H1 (cell line): ENCODE measurements around the gene CAVIN2. TPM values are rescaled to one million over a fixed set of nuclear protein-coding genes. Genes with fewer than 3 reads are reported as not detected.

Source experiments
- CTCF ChIA-PET: fragments of 300-600 bp; sonication (Branson Sonifier 250); formaldehyde crosslinking; loops from one replicate; lab custom pipeline; 2021; ENCODE audit not compliant: partially characterized antibody; lab: Charles Lee
- POLR2A ChIA-PET: fragments of 300-600 bp; sonication (Branson Sonifier 250); formaldehyde crosslinking; loops from one replicate; lab custom pipeline; 2021; ENCODE audit warnings: inconsistent platforms; ENCODE audit not compliant: partially characterized antibody; lab: Charles Lee
- DNase-seq, 2 experiments: peaks; one replicate each; pipeline versions ENCODE4 v3.0.0 to v3.0.0-alpha.2; 2010 to 2022; ENCODE audit warnings: low spot score in 2 of 2, low read depth in 1 of 2, mixed read lengths in 1 of 2
- FAIRE-seq: peaks from 2 replicates; lab custom pipeline; 2011; peaks lifted over from hg19 to GRCh38; lab: Jason Lieb, UNC
- H2AFZ ChIP-seq: 2 replicates; pipeline ENCODE4 v1.8.1; 2012; ENCODE audit warnings: low read length, inconsistent platforms
- H2AK5ac ChIP-seq: 2 replicates; pipeline ENCODE4 v1.6.1; 2013; ENCODE audit warnings: low read depth, low read length
- H2BK120ac ChIP-seq: replicated peaks from 2 replicates; pipeline ENCODE3; 2013; ENCODE audit warnings: low read depth, low read length, inconsistent platforms
- H2BK12ac ChIP-seq: 2 replicates; pipeline ENCODE4 v1.6.1; 2013; ENCODE audit warnings: low read depth, low read length
- H2BK15ac ChIP-seq: 2 replicates; pipeline ENCODE4 v1.6.1; 2013; ENCODE audit warnings: low read length
- H2BK20ac ChIP-seq: 2 replicates; pipeline ENCODE4 v1.6.1; 2013; ENCODE audit warnings: low read length
- H2BK5ac ChIP-seq: 2 replicates; pipeline ENCODE4 v1.6.1; 2013; ENCODE audit warnings: low read depth, low read length
- H3K14ac ChIP-seq: 2 replicates; pipeline ENCODE4 v1.6.1; 2013; ENCODE audit warnings: inconsistent platforms; ENCODE audit not compliant: insufficient read length
- H3K18ac ChIP-seq: 2 replicates; pipeline ENCODE4 v1.6.1; 2013; ENCODE audit warnings: low read length; ENCODE audit errors: extremely low read depth
- H3K23ac ChIP-seq: 2 replicates; pipeline ENCODE4 v1.6.1; 2013; ENCODE audit warnings: inconsistent platforms; ENCODE audit not compliant: insufficient read length
- H3K23me2 ChIP-seq: 2 replicates; pipeline ENCODE4 v1.6.1; 2013; ENCODE audit warnings: low read depth, low read length
- H3K27ac ChIP-seq: 2 replicates; pipeline ENCODE4 v1.6.1; 2011; ENCODE audit warnings: low read depth, low read length, inconsistent platforms
- H3K27me3 ChIP-seq, 4 experiments: replicated peaks in 1 of 4; 1 replicate in 1 of 4; 2 replicates in 3 of 4; pipeline versions ENCODE4 v1.6.1 to v1.8.1; 2011 to 2013; ENCODE audit warnings: low read length in 3 of 4, mild to moderate bottlenecking in 3 of 4, inconsistent platforms in 2 of 4, mixed read lengths in 2 of 4, moderate library complexity in 1 of 4; ENCODE audit not compliant: control insufficient read depth in 3 of 4, insufficient read depth in 3 of 4; ENCODE audit errors: extremely low read depth in 1 of 4
- H3K36me3 ChIP-seq, 4 experiments: 2 replicates each; pipeline versions ENCODE4 v1.6.1 to v1.8.1; 2011 to 2013; ENCODE audit warnings: mild to moderate bottlenecking in 4 of 4, low read length in 3 of 4, moderate library complexity in 2 of 4, control low read depth in 1 of 4, inconsistent platforms in 1 of 4; ENCODE audit not compliant: insufficient read depth in 4 of 4, control insufficient read depth in 2 of 4
- H3K4ac ChIP-seq: replicated peaks from 2 replicates; pipeline ENCODE3; 2013; ENCODE audit warnings: low read length, low read depth, mixed read lengths, inconsistent platforms; ENCODE audit not compliant: insufficient read length
- H3K4me1 ChIP-seq, 4 experiments: replicated peaks in 1 of 4; 1 replicate in 1 of 4; 2 replicates in 3 of 4; pipeline versions ENCODE4 v1.6.1 to v1.8.1; 2011 to 2013; ENCODE audit warnings: low read length in 3 of 4, inconsistent platforms in 2 of 4, mixed read lengths in 1 of 4; ENCODE audit not compliant: insufficient read depth in 4 of 4, control insufficient read depth in 3 of 4
- H3K4me2 ChIP-seq, 2 experiments: 2 replicates each; pipeline versions ENCODE4 v1.6.1 to v1.8.1; 2011 to 2013; ENCODE audit warnings: low read depth in 2 of 2, low read length in 2 of 2, control low read depth in 1 of 2, inconsistent platforms in 1 of 2, mild to moderate bottlenecking in 1 of 2; ENCODE audit not compliant: insufficient read depth in 1 of 2
- H3K4me3 ChIP-seq, 4 experiments: fragments of 200-600, 300-600 bp in 1 of 4; sonication (generic), shearing (Covaris generic), sonication (Bioruptor Twin) in 1 of 4; 2 replicates each; pipeline versions ENCODE4 v1.5.1 to v1.8.1; 2011 to 2016; ENCODE audit warnings: low read length in 4 of 4, low read depth in 3 of 4, control low read depth in 2 of 4, inconsistent platforms in 2 of 4, mild to moderate bottlenecking in 2 of 4, mixed read lengths in 1 of 4, moderate library complexity in 1 of 4; ENCODE audit not compliant: insufficient read depth in 2 of 4; ENCODE audit errors: extremely low read depth in 1 of 4
- H3K56ac ChIP-seq: replicated peaks from 2 replicates; pipeline ENCODE3; 2013; ENCODE audit warnings: low read depth, mild to moderate bottlenecking, mixed read lengths, low read length, inconsistent platforms; ENCODE audit not compliant: insufficient read length
- H3K79me1 ChIP-seq: 2 replicates; pipeline ENCODE4 v1.6.1; 2013; ENCODE audit warnings: low read depth, low read length, control low read depth
- H3K79me2 ChIP-seq, 2 experiments: 2 replicates each; pipeline versions ENCODE4 v1.6.1 to v1.8.1; 2012 to 2013; ENCODE audit warnings: low read length in 2 of 2, mild to moderate bottlenecking in 2 of 2, inconsistent platforms in 1 of 2; ENCODE audit not compliant: insufficient read depth in 2 of 2, control insufficient read depth in 1 of 2
- H3K9ac ChIP-seq, 4 experiments: replicated peaks in 1 of 4; 1 replicate in 1 of 4; 2 replicates in 3 of 4; pipeline versions ENCODE4 v1.6.1 to v1.8.1; 2011 to 2013; ENCODE audit warnings: low read depth in 3 of 4, low read length in 3 of 4, control low read depth in 2 of 4, mild to moderate bottlenecking in 2 of 4, moderate library complexity in 2 of 4, inconsistent platforms in 1 of 4; ENCODE audit errors: extremely low read depth in 1 of 4
- H3K9me3 ChIP-seq, 2 experiments: 2 replicates each; pipeline versions ENCODE4 v1.6.1 to v1.8.1; 2012 to 2013; ENCODE audit warnings: mild to moderate bottlenecking in 2 of 2, moderate library complexity in 2 of 2, control low read depth in 1 of 2, inconsistent platforms in 1 of 2, low read depth in 1 of 2, low read length in 1 of 2, mixed read lengths in 1 of 2; ENCODE audit not compliant: insufficient read depth in 2 of 2
- H4K20me1 ChIP-seq, 2 experiments: replicated peaks in 1 of 2; 2 replicates each; pipeline versions ENCODE3 to v1.8.1; 2011 to 2013; ENCODE audit warnings: inconsistent platforms in 2 of 2, low read length in 2 of 2, mild to moderate bottlenecking in 1 of 2; ENCODE audit not compliant: insufficient read depth in 2 of 2, control insufficient read depth in 1 of 2
- H4K5ac ChIP-seq: 2 replicates; pipeline ENCODE4 v1.6.1; 2013; ENCODE audit warnings: low read length, low read depth, mixed read lengths, inconsistent platforms; ENCODE audit not compliant: insufficient read length
- H4K8ac ChIP-seq: 2 replicates; pipeline ENCODE4 v1.8.0; 2013; ENCODE audit warnings: mild to moderate bottlenecking, moderate library complexity, low read length, inconsistent platforms; ENCODE audit not compliant: insufficient read depth; ENCODE audit errors: extremely low read depth
- H4K91ac ChIP-seq: replicated peaks from 2 replicates; pipeline ENCODE3; 2013; ENCODE audit warnings: low read length, mixed read lengths, inconsistent platforms; ENCODE audit not compliant: insufficient read length
- ASH2L ChIP-seq: fragments of 200-600, 300-600 bp; sonication (generic); IDR thresholded peaks from one replicate; pipeline ENCODE4 v1.7.1; 2017; ENCODE audit warnings: low read length
- CBX8 ChIP-seq: fragments of 300-800, 300-1000 bp; sonication (generic); IDR thresholded peaks from 2 replicates; pipeline ENCODE4 v1.7.1; 2016; ENCODE audit warnings: low read depth, low read length, borderline replicate concordance
- CTBP2 ChIP-seq: IDR thresholded peaks from 2 replicates; pipeline ENCODE4 v1.7.0; 2011; ENCODE audit warnings: borderline replicate concordance, mild to moderate bottlenecking, moderate library complexity, mixed read lengths, low read length; ENCODE audit not compliant: insufficient read depth, insufficient read length
- EGR1 ChIP-seq: IDR thresholded peaks from 2 replicates; pipeline ENCODE4 v1.6.1; 2011; ENCODE audit warnings: low read depth, low read length, borderline replicate concordance
- SIN3A ChIP-seq, 2 experiments: IDR thresholded peaks in 1 of 2; conservative IDR thresholded peaks in 1 of 2; 2 replicates each; pipeline ENCODE4 v1.6.1; 2011 to 2012; ENCODE audit warnings: low read length in 2 of 2, improper control_type of control experiment in 1 of 2, low read depth in 1 of 2, mild to moderate bottlenecking in 1 of 2
- SP4 ChIP-seq: IDR thresholded peaks from 2 replicates; pipeline ENCODE4 v1.6.1; 2012; ENCODE audit warnings: low read length, inconsistent platforms
- WGBS, 2 experiments: shearing (Covaris generic) in 1 of 2; methylation state at CpG; one replicate each; pipeline versions ENCODE4 v1.1.6 to v1.1.7; 2013 to 2015; ENCODE audit warnings: low lambda C conversion rate in 2 of 2, mixed read lengths in 2 of 2, inconsistent platforms in 1 of 2, low coverage in 1 of 2, missing lambda C conversion rate in 1 of 2; ENCODE audit not compliant: insufficient replicate concordance in 2 of 2, insufficient coverage in 1 of 2, insufficient read length in 1 of 2; ENCODE audit errors: extremely low coverage in 1 of 2, missing lambda C conversion rate in 1 of 2; 5-methylcytosine and 5-hydroxymethylcytosine counted together
- polyA plus RNA-seq, 7 experiments: library from polyadenylated mRNA; depleted of rRNA in 3 of 7; stranded (reverse) in 5 of 7; unstranded in 2 of 7; fragments of >200 nt in 5 of 7; fragments of 200-250 nt in 2 of 7; gene quantifications; 1 replicate in 5 of 7; 2 replicates in 1 of 7; 4 replicates in 1 of 7; pipeline versions ENCODE4 v1.2.1 to v1.2.3, GENCODE V29; 2011 to 2013; ENCODE audit warnings: missing spikeins in 2 of 7, mixed read lengths in 2 of 7
- total RNA-seq: library from RNA; stranded (reverse); fragmentation: NEBNext Ultra II Directional; extraction: Animal tissue kit (Norgen Biotek cat#: 25700); gene quantifications from 2 replicates; pipeline ENCODE4 v1.2.1, GENCODE V29; 2021

CAVIN2 gene
- total and polyA plus RNA-seq, 2 of the 8 experiments (the other 6 are each of a cell fraction or from before 2014, with no cell fraction given): 0.03 TPM; not detected in 1

GRCh38 chr2:191891656-191892055 is 44.8 kb upstream of the CAVIN2 start:
- H2AK5ac ChIP-seq: no peak overlapping the region
- H4K91ac ChIP-seq: no peak overlapping the region
- no peaks in the 10 kb centered on the region for H3K36me3 ChIP-seq
- 95% methylated on average over 5 of the region's 5 CpGs; no CpG with 5 or more reads in 1 of the 2 experiments for WGBS, 2 experiments
- peak overlapping the region; percentile 82 for H2AFZ ChIP-seq
- no peak overlapping the region for H4K8ac ChIP-seq
- no peak overlapping the region for H3K14ac ChIP-seq
- H3K4me1 ChIP-seq: no peaks in the 10 kb centered on the region
- H3K4ac ChIP-seq: no peak overlapping the region
- POLR2A ChIA-PET: no interaction called here
- H3K79me2 ChIP-seq: no peaks in the 10 kb centered on the region
- no peak overlapping the region for H3K18ac ChIP-seq
- no peak overlapping the region for H2BK20ac ChIP-seq
- H3K79me1 ChIP-seq: no peaks in the 10 kb centered on the region
- no peak overlapping the region for H3K27ac ChIP-seq
- H3K56ac ChIP-seq: no peak overlapping the region
- no peak overlapping the region for H4K5ac ChIP-seq
- no peaks in the 10 kb centered on the region for H3K23me2 ChIP-seq
- CTCF ChIA-PET: no interaction called here
- no peaks in the 10 kb centered on the region; a peak in 1 of 4 replicates for H3K9me3 ChIP-seq
- H3K9ac ChIP-seq: no peak overlapping the region
- no peak overlapping the region for H2BK15ac ChIP-seq
- H3K4me2 ChIP-seq: no peak overlapping the region
- H2BK12ac ChIP-seq: no peak overlapping the region
- H3K27me3 ChIP-seq: no peaks in the 10 kb centered on the region
- no peaks in the 10 kb centered on the region for H4K20me1 ChIP-seq
- no peak overlapping the region for H2BK120ac ChIP-seq
- H2BK5ac ChIP-seq: no peak overlapping the region
- no peak overlapping the region for H3K4me3 ChIP-seq
- H3K23ac ChIP-seq: no peak overlapping the region
- DNase-seq: no peak
- no peak for FAIRE-seq
- TF ChIP-seq CTBP2: no peak
- no peak for TF ChIP-seq SP4
- TF ChIP-seq EGR1: no peak
- TF ChIP-seq CBX8: no peak
- no peak for TF ChIP-seq ASH2L
- no peak for TF ChIP-seq SIN3A (conservative IDR thresholded peaks at IDR 0.05 in 1 of 2, IDR thresholded peaks at IDR 0.05 in 1 of 2; ENCODE audit: low read depth in 1 of 2, low read length in 2 of 2)
